Glomerular visceral epithelial cell (primary cell): Measurements from ENCODE around the gene WAS.

Source experiments
- DNase-seq: peaks from one replicate; pipeline ENCODE4 v3.0.0-alpha.2; 2016; ENCODE audit errors: extremely low spot score

The WAS gene

DNA sequence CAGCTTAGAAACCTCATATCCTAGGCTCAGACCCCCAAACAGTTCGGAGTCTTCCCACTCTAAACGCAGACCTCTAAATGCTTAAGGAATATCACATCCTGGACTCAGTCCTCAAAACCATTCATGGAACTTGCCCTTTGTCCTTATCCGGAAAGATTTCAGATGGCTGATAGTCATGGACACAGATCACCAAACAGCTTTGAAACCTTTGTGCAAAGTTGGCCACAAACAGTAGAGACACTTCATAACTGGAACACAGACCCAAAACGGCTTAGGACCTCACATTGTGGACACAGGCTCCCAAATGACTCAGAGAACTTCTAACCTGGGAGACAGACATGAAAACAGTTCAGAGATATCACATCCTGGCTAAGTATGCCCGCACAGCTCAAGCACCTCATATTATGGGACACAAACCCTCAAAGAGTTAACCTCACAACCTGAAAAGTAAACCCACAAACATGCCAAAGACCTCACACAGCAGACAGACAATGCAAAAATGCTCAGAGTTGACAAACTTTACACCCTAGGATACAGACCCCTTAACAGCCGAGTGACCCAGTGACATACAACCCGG is 28.4 kb downstream of the WAS start:
- no peak for DNase-seq

DNA sequence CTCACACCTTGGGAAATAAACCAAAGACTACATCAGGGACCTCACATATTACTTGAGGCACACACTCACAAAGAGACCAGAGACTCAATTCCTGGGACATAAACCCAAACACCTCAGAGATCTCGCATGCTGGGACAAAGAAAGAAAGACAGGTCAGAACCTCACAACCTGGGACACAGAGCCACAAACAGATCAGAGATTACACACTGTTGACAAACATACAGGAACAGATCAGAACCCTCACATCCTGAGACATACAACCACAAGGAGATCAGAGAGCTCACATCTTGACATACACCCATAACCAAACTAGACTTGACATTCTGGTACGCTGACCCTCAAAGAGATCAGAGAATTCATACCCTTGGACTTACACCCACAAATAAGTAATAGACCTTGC is 30.2 kb downstream of the WAS start:
- no peak for DNase-seq

DNA sequence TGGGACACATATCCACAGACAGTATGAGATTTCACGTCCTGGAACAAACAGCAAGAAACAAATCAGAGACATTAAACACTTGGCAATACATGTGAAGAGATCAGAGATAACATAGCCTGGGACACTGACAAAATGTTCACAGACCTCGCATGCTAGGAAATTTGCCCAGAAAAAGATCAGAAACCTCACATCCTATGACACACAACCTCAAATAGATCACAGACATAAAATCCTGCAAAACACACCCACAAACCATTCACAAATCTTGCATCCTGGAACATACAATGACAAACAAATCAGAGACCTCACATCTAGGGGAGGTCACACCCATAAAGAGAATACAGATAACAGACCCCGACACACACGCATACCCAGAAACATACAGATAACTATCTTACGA is 31.0 kb downstream of the WAS start:
- DNase-seq: no peak

DNA sequence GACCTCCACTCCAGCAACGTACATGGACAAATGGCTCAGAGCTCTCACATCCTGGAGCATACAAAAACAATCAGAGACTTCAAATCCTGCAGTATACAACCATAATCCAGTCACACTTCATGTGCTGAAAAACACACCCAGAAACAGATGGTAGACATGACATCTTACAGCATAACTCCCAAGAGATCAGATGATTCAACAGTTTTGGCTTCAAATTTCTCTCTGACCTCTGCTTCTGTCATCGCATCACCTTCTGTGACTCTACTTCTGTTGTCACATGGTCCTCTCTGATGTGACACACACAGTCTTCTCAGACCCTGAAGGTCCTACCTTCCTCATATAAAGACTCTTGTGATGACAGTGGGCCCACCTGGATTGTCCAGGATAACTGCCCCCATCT is 31.5 kb downstream of the WAS start:
- no peak for DNase-seq

DNA sequence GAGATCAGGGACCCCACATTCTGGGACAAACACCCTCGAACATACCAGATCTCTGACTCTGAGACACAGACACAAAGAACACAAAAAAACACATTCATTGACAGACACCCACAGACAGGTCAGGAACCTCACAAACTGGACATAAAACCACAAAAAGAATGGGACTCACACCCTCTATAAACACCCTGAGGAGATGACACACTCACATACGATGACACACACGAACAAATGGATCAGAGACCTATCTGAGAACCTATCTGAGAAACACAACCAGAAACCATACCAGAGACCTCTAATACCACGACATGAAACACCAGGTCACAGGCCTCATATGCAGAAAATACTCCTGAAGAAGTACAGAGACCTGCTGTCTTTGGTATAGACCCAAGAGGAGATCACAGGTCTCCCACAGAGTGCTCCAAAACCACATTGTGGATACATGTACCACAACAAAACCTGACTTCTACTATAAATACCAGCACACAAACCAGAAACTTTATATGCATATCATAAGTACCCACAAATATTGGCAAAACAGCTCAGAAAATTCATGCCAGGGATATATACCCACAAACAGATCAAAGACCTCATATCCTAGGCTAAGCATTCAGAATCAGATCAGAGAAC is 32.4 kb downstream of the WAS start:
- no peak for DNase-seq

DNA sequence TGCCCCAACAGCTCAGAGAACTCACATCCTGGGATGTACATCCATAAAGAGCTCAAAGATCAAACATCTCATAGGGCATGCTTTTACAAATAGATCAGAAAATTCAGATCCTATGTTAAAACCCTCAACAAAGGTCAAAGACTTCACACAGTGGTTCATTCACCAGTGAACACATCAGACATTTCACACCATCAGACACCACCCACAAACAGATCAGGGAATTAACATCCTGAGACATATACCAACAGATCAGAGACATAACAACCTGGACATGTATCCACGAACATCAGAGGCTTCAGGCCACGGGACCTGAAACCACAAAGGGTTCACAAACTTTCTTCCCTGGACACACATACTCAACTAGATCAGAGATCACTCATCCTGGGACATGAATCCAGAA is 36.4 kb downstream of the WAS start:
- no peak for DNase-seq

DNA sequence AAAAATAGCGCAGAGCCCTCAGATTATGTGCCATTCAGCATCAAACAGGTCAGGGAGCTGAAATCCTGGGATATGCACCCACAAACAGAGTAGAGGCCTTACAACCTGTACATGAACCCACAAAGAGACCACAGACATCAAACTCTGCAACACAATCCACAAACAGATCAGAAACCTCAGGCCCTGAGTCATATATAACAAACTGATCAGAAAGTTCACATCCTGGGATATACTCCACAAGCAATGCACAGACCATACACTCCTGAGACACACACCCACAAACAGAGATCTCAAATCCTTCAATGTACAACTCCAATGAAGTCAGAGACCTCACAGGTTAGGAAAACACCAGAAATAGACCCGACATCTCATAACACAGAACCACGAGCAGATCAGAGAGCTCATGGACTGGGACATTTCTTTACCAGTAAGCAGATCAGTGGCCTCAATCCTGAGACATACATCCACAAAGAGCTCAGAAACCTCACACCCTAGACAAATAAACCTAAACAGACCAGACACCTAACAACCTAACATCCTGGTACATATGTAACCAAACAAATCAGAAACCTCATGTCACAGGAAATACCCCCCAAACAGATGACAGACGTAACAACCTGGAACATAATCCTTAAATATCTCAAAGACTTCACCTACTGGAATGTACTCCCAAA is 37.1 kb downstream of the WAS start:
- DNase-seq: no peak

DNA sequence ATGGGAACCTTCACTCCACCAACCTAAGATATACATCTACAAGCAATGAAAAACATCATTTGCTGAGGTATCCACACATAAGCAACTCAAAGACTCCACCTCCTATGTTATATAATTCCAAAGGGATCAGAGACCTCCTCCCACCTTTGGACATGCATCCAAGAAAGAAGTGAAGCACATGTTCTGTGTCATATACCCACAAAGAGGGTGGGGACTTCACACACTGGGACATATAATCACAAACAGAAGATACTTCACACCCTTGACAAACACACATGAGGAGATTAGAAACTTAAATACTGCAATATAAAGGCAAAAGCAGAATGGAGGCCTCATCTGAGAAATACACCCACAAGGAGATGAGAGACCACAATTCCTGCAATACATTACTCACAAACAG is 38.3 kb downstream of the WAS start:
- no peak for DNase-seq

DNA sequence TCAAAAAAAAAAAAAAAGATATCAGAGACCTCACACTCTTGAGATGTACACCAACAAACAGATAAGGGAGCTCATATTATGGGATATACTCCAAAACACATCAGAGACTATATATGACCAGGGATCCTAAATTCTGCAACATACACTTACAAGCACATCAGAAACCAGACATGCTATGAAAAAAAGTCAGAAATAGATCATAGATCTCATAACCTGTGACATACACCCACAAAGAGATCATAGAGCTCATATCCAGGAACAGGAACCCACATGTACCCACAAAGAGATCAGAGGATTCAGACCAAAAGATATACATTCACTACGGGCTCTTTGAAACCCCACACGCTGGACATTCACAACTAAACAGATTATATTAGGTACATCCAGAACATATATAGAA is 43.0 kb downstream of the WAS start:
- DNase-seq: no peak

DNA sequence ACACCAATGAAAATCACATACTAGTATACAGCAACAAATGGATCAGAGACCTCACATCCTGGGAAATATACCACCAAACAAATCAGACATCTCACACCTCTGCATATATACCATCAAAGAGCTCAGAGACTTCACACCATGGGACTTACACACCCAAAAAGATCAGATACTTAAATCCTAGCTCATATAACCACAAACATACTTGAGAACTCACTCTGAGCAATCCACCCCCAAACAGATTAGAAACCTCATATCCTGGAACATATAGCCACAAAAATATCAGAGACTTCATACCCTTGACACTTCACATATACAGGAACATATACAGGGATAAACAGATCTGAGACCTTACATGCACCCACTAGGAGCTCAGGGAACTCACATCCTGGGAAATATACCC is 45.1 kb downstream of the WAS start:
- DNase-seq: no peak

DNA sequence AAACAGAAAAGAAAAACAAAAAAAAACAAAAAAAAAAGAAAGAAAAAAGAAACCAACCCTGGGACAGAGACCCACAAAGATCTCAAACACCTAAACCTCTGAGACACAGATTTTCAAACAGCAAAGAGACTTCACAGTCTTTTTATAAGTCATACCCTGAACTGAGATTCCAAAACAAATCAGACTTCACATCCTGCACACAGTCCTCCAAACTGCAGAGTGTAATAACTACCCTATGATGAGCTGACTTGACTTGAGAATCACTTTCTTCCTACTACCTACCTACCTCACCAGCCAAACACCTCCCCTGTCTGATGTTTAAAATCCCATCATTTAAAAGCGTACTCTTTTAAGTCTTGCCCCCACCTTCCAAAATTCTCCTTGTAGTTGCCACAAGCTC is 52.7 kb downstream of the WAS start:
- no peak for DNase-seq

DNA sequence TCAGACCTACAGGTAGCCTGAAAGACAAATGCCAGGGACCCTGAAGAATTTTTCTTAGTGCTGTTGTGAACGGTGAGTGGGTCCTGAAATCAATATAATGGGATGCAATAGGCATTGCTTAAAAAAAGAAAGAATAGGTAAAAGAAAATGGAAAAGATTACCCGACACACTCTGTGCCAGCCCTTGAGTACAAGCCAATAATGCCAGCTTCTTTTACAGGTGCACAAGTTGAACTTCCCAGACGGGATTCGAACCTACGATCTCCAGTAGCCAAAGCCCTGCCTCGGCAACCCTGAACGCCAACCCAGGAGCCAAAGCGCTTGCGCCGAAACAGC is 53.2 kb downstream of the WAS start:
- DNase-seq: no peak

DNA sequence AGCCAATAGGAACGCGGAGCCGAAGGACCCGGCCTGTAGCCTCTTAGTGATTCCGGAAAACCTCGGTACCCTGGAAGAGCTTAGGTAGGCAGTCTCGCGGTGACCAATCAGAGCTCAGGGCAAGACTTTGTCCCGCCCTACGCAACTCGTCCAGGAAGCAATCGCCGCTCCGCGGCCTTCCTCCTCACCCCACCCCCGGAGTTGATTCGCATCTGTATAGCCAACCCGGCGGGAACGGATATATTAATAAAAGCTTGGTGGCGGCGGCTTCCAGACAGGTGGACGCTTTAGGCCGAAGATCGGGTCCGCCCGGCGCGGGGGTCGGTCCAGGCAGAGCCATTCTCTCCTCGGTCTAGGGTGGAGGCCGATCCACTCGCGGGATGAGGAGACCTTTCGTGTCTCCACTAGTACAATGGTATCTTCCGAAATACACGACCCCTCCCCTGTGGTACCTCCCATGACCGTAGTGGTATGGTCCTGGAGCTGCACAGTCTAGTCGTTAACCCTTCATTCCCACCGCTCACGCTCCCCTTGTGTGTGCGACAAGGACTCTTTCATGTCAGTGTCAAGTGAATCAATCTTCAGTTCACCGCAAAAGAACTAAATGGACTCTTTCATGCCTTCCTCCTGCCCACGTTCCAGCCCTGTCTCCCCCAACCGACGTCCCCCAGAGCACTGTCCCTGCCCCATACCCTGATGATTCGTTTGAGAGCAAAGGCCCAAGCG is 53.8 kb downstream of the WAS start:
- DNase-seq: peak; percentile 97

DNA sequence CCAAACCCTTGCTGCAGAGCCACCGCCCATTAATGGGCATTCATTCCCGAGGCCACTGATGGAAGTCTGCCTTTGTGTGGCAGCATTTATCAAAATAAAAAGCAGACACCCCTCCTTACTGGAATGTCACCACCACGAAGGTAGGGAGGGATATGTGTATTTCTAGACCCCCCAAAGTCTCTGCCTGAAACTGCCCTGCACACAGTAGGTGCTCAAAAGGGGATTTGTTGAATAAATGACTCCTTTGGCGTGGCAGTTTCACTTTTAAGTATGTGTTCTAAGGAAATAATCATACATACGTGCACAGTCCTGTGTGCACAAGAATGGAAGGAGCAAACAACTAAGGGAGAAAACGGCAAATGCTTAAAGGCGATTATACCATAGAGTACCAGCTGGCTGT is 54.3 kb downstream of the WAS start:
- DNase-seq: no peak
